Fibroblast of skin of right biceps (primary cell): ENCODE results near the gene APC2.
"Not testable (repeated sequence)": the region's sequence is repeated elsewhere in the genome, so short reads cannot be mapped to it uniquely, and the experiment has no call there.

Experiments
- DNase-seq: peaks from one replicate; pipeline ENCODE4 v3.0.0-alpha.2; 2013

The APC2 gene

DNA sequence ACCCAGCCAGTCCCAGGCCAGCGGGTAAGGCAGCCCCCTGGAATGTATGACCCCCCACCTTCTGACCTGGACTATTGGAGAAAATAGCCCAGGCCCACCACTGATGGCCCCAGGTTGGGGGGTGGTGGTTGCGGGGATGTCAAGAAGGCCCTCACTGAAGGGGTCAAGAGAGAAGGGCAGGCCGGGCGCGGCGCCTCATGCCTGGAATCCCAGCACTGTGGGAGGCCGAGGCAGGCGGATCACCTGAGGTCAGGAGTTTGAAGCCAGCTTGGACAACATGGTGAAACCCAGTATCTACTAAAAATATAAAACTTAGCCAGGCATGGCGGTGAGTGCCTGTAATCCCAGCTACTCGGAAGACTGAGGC lies 64.4 kb downstream of the APC2 start:
- no peak for DNase-seq

DNA sequence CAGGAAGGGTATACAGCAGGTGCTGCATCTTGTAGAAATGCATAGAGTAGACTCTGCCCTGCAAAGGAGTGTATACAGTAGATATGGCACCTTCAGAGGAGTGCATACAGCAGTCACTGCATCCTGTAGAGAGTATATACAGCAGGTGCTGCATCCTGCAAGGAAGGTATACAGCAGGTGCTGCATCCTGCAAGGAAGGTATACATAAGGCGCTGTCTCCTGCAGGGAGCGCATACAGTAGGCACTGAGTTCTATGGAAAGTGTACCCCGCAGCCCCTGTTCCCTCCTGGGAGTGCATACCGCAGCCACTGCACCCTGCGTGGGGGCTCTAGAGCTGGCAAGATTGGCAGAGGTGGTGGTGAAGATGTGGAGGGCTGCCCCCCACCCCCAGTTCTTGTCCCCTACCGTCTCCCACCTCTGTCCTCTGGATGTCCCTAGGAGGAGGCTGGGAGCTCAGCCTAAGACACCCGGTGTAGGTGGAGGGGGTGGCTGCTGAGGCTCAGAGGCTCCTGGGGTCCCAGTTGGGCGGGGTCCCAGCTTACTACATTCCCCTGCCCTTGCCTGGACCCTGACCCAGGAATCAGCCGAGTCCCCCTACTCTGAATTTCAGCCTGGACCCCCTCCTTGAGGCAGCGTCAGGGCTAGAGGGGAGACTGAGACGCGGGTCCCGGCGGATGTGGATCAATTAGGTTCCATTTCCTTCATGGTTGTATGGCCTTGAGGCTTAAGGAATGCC lies 65.2 kb downstream of the APC2 start:
- DNase-seq, result no peak

DNA sequence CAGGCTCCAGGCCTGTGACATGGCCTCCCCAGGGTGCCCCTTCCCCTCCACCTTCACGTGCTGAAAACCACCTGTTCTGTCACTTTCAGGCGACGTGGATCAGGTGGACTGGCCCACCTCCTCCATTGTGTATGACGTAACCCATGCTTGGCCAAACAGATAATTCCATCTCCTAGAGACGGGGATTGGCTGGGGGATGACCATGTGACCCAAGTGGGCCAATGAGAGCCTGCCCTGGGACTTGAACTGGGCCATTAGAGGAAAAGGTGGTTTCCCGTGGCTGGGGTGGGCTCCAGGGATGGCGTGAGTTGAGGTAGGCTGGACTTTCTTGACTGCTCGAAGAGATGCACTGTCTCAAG lies 66.5 kb downstream of the APC2 start:
- no peak for DNase-seq

DNA sequence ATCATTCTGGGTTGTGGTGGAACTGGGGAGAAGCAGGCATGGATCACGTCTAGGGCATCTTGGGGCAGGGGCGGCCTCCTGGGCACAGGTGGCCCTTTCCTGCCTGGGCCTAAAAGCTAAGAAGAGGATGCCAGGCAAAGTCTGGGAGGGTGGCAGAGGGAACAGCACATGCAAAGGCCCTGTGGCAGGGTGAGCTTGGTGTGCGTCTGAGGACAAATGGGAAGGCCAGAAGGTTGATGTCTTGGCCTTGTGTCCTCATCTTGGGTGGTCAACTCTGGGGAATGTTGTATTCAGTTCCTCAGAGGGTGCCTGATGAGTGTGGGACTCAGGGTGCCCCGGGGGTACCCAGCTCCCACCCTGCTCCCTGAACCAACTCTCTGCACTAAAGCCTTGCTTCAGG lies 68.5 kb downstream of the APC2 start:
- DNase-seq, result no peak

DNA sequence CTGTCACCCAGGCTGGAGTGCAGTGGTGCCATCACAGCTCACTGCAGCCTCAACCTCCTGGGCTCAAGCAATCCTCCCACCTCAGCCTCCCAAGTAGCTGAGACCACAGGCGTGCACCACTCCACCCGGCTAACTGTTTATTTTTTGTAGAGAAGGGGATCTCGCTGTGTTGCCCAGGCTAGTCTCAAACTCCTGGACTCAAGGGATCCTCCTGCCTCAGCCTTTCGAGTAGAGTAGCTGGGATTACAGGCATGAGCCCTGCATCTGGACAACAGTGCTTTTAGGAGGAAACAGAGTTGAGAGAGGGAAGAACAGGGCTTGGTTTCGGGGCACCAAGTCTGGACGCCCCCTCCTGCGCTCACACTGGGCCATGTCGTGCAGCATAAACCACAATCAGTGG lies 69.9 kb downstream of the APC2 start:
- DNase-seq, result not testable (repeated sequence)

DNA sequence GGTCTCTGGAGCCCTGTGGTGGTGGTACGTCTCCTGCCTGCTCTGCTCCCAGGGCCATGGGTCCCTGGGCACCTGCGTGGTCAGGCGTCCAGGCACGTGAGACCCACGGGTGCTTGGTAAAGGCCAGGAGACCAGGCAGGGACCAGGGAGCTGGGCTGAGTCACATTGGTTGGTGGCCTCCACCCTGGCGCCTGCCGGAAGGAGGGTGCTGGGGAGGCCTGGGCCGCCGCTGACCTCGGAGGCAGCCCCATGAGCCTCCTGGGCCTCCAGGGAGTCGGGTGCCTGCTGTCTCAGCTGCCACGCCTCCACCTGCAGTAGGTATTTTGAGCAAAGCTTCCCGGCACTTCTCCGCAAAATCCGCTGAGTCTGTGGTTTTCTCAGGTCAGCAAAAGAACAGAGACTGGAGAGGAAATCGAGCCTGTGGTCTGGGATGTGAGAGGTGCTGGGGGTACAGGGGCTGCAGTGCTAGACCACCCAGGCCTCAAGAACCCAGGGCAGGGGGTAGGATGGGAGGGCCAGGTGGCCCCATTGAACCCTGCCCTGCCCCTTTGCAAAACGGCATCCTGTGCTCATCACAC lies 70.4 kb downstream of the APC2 start:
- DNase-seq, result no peak

DNA sequence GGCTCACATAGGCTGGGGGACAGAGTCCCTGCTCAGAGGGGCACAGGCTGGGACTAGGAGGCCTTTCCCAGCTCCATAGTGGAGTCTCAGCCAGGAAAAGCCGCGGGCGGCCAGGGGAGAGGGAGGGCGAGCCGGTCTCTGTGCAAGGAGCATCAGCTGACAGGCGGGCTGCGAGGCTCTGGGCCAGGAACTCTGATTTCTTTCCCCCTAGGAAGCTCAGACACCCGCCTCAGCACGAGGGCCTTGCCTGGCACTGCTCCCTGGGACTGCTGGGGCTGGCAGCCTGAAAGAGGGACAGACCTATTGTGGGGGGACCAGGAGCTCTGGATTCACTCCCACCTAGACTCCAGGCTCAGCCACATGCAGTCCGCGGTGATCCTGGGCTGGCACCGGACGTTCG lies 71.7 kb downstream of the APC2 start:
- no peak for DNase-seq

DNA sequence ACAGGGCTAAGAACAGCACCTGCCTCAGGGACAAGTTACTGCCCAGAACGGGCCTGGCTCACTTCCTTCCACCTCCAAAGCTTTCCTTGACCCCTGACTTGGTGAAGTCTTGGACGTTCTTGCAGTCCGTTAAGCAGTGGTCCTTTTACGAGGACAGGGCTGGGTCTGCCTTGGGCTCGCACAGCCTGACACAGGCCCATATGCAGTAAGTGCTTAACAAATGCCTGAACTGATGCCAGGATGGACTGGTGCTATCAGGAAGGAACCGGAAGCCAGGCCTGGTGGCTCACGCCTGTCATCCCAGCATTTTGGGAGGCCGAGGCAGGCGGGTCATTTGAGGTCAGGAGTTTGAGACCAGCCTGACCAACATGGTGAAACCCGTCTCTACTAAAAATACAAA lies 72.1 kb downstream of the APC2 start:
- DNase-seq, result no peak

DNA sequence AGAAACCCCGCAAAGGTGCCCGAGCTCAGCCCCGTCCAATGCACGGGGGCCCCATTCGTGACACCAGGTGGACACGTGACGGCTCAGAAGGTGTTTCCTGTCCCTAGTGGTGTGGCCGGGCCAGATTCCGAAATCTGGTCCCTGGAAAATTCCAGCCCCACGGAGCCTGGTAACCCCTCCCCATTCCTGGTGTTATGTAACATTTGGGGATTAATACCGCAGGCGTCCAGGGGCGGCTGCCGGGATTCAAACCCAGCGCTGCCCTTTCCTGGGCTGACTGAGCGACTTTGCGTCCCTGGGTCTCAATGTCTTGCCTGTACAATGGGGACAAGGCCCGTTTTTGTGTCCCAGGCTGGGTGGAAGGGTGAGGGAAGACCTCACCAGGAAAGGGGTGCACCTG lies 72.9 kb downstream of the APC2 start:
- no peak for DNase-seq
